ENCODE data around the gene OR6B1.
"Not testable (repeated sequence)": the region's sequence is repeated elsewhere in the genome, so short reads cannot be mapped to it uniquely, and the experiment has no call there.

OR6B1 gene

GRCh38 chr7:144038887-144039286, 38.8 kb downstream of the OR6B1 start:
- no peak for DNase-seq (ENCODE audit: low read depth in 2 of 2)

DNA sequence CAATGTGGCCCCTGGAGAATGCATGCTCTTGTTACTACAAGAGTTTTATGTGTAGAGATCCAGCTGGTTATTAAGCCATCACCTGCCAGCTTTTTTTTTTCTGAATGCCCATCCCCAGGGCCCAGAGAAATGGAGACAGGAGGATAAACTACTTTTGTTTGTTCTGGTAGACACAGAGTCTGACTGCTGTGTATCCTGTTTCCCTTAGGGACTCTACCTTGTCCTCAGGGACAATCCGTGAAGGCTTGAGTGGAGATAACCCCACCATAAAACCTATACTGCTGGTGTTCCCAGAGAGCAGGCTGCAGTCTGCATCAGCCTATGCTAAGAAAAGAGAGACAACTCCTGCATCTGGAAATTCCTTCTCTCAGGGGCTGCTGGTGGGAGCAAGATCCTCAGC, 48.5 kb downstream of the OR6B1 start, which contains the start of gene OR2A5:
OR2A5 (plus strand) TSS at position 301 of the 400 bp plus-strand sequence. CDS start 1,454 bp downstream, outside the sequence.
- DNase-seq (ENCODE audit: low read depth in 2 of 2): no peak

GRCh38 chr7:144049491-144049890, 49.4 kb downstream of the OR6B1 start:
- no peak for DNase-seq (ENCODE audit: low read depth in 2 of 2)

DNA sequence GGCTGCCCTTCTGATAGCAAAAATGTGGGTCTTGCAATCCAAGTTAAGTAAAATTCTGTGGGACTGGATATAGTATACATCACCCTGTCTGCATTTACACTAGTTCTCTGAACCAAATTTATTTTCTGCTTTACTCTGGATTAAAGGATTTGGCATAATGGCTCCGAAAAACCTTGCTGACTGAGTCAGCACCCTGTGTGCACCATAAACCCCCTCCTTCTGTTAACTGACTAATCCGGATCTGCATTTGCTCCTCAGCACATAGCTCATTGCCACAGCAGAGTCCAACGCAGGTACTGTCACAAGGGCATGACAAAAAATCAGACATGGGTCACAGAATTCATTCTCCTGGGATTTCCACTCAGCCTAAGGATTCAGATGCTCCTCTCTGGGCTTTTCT, 50.0 kb downstream of the OR6B1 start:
- no peak for DNase-seq (ENCODE audit: low read depth in 2 of 2)

DNA sequence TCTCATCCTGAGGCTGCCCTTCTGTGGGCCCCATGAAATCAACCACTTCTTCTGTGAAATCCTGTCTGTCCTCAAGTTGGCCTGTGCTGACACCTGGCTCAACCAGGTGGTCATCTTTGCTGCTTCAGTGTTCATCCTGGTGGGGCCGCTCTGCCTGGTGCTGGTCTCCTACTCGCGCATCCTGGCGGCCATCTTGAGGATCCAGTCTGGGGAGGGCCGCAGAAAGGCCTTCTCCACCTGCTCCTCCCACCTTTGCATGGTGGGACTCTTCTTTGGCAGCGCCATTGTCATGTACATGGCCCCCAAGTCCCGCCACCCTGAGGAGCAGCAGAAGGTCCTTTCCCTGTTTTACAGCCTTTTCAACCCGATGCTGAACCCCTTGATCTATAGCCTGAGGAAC, 50.8 kb downstream of the OR6B1 start:
- not testable (repeated sequence) for DNase-seq (ENCODE audit: low read depth in 2 of 2)

- DNase-seq (ENCODE audit: low read depth in 2 of 2): no peak
Observed at GRCh38 chr7:144057954-144058353, 57.8 kb downstream of the OR6B1 start.

All from stimulated activated CD4-positive, alpha-beta T cell treated with anti-CD3 and anti-CD28 coated beads, Interleukin-12 subunit alpha, Interleukin-12 subunit beta, amount 100 ng/mL, for 24 hours (primary cell).